ENCODE data around the gene ADIPOR2.
A peak's percentile ranks its signal among the peaks of the same experiment; 100 is the strongest.

ADIPOR2 gene

GRCh38 chr12:1796515-1797010 lies 105.7 kb downstream of the ADIPOR2 start:
- Histone ChIP-seq H3K9me3 (ENCODE audit: control insufficient read depth in 1 of 2, low read length in 2 of 2) (no peaks in the 10 kb centered on the region), H3K27me3 (ENCODE audit: control insufficient read depth in 1 of 2, insufficient read depth in 2 of 2, low read length in 2 of 2) (no peaks in the 10 kb centered on the region), H3K27ac (ENCODE audit: low read depth, low read length) (peak overlapping the region; percentile 73), H3K36me3 (ENCODE audit: control insufficient read depth in 1 of 2, insufficient read depth in 2 of 2, low read length in 2 of 2) (no peaks in the 10 kb centered on the region), H3K9ac (ENCODE audit: low read depth in 1 of 2, low read length in 2 of 2) (peak overlapping the region; percentile 88 to 92), H3K4me1 (ENCODE audit: control insufficient read depth in 1 of 2, insufficient read depth in 2 of 2, low read length in 2 of 2) (peaks cover 4 to 17% of the 10 kb centered on the region in 2 donors), H3K4me3 (ENCODE audit: low read depth in 1 of 2, low read length in 2 of 2) (peak overlapping the region; percentile 80 to 96)

- Histone ChIP-seq H3K4me3 (ENCODE audit: low read depth in 1 of 2, low read length in 2 of 2) (peak overlapping the region; percentile 80 to 96), H3K9ac (ENCODE audit: low read depth in 1 of 2, low read length in 2 of 2) (peak overlapping the region; percentile 88 to 92), H3K27ac (ENCODE audit: low read depth, low read length) (peak overlapping the region; percentile 73), H3K27me3 (ENCODE audit: control insufficient read depth in 1 of 2, insufficient read depth in 2 of 2, low read length in 2 of 2) (no peaks in the 10 kb centered on the region), H3K4me1 (ENCODE audit: control insufficient read depth in 1 of 2, insufficient read depth in 2 of 2, low read length in 2 of 2) (peaks cover 4 to 15% of the 10 kb centered on the region in 2 donors), H3K36me3 (ENCODE audit: control insufficient read depth in 1 of 2, insufficient read depth in 2 of 2, low read length in 2 of 2) (no peaks in the 10 kb centered on the region), H3K9me3 (ENCODE audit: control insufficient read depth in 1 of 2, low read length in 2 of 2) (no peaks in the 10 kb centered on the region)
Observed at GRCh38 chr12:1797011-1797901, 106.4 kb downstream of the ADIPOR2 start.

- no peaks in the 10 kb centered on the region for H3K9me3 ChIP-seq (ENCODE audit: control insufficient read depth in 1 of 2, low read length in 2 of 2)
- no peak overlapping the region for H3K27ac ChIP-seq (ENCODE audit: low read depth, low read length)
- H3K4me3 ChIP-seq (ENCODE audit: low read depth in 1 of 2, low read length in 2 of 2), result no peak overlapping the region
- no peaks in the 10 kb centered on the region for H3K36me3 ChIP-seq (ENCODE audit: control insufficient read depth in 1 of 2, insufficient read depth in 2 of 2, low read length in 2 of 2)
- H3K9ac ChIP-seq (ENCODE audit: low read depth in 1 of 2, low read length in 2 of 2), result no peak overlapping the region
- H3K27me3 ChIP-seq (ENCODE audit: control insufficient read depth in 1 of 2, insufficient read depth in 2 of 2, low read length in 2 of 2), result no peaks in the 10 kb centered on the region
- H3K4me1 ChIP-seq (ENCODE audit: control insufficient read depth in 1 of 2, insufficient read depth in 2 of 2, low read length in 2 of 2), result peaks cover 4 to 15% of the 10 kb centered on the region in 2 donors
Observed at GRCh38 chr12:1797991-1798640, 107.2 kb downstream of the ADIPOR2 start.

GRCh38 chr12:1798641-1799020 lies 107.8 kb downstream of the ADIPOR2 start:
- Histone ChIP-seq H3K4me1 (ENCODE audit: control insufficient read depth in 1 of 2, insufficient read depth in 2 of 2, low read length in 2 of 2) (peaks cover 4 to 15% of the 10 kb centered on the region in 2 donors), H3K36me3 (ENCODE audit: control insufficient read depth in 1 of 2, insufficient read depth in 2 of 2, low read length in 2 of 2) (no peaks in the 10 kb centered on the region), H3K27ac (ENCODE audit: low read depth, low read length) (no peak overlapping the region), H3K4me3 (ENCODE audit: low read depth in 1 of 2, low read length in 2 of 2) (no peak overlapping the region), H3K27me3 (ENCODE audit: control insufficient read depth in 1 of 2, insufficient read depth in 2 of 2, low read length in 2 of 2) (no peaks in the 10 kb centered on the region), H3K9ac (ENCODE audit: low read depth in 1 of 2, low read length in 2 of 2) (no peak overlapping the region), H3K9me3 (ENCODE audit: control insufficient read depth in 1 of 2, low read length in 2 of 2) (no peaks in the 10 kb centered on the region)

GRCh38 chr12:1799051-1799881 lies 108.4 kb downstream of the ADIPOR2 start:
- Histone ChIP-seq H3K36me3 (ENCODE audit: control insufficient read depth in 1 of 2, insufficient read depth in 2 of 2, low read length in 2 of 2) (no peaks in the 10 kb centered on the region), H3K9me3 (ENCODE audit: control insufficient read depth in 1 of 2, low read length in 2 of 2) (no peaks in the 10 kb centered on the region), H3K4me1 (ENCODE audit: control insufficient read depth in 1 of 2, insufficient read depth in 2 of 2, low read length in 2 of 2) (peaks cover 4 to 15% of the 10 kb centered on the region in 2 donors), H3K9ac (ENCODE audit: low read depth in 1 of 2, low read length in 2 of 2) (no peak overlapping the region), H3K27ac (ENCODE audit: low read depth, low read length) (no peak overlapping the region), H3K4me3 (ENCODE audit: low read depth in 1 of 2, low read length in 2 of 2) (no peak overlapping the region), H3K27me3 (ENCODE audit: control insufficient read depth in 1 of 2, insufficient read depth in 2 of 2, low read length in 2 of 2) (no peaks in the 10 kb centered on the region)

- H3K9me3 ChIP-seq (ENCODE audit: control insufficient read depth in 1 of 2, low read length in 2 of 2), result no peaks in the 10 kb centered on the region
- peaks cover 4 to 15% of the 10 kb centered on the region in 2 donors for H3K4me1 ChIP-seq (ENCODE audit: control insufficient read depth in 1 of 2, insufficient read depth in 2 of 2, low read length in 2 of 2)
- H3K27me3 ChIP-seq (ENCODE audit: control insufficient read depth in 1 of 2, insufficient read depth in 2 of 2, low read length in 2 of 2), result no peaks in the 10 kb centered on the region
- no peaks in the 10 kb centered on the region for H3K36me3 ChIP-seq (ENCODE audit: control insufficient read depth in 1 of 2, insufficient read depth in 2 of 2, low read length in 2 of 2)
- no peak overlapping the region for H3K27ac ChIP-seq (ENCODE audit: low read depth, low read length)
- H3K9ac ChIP-seq (ENCODE audit: low read depth in 1 of 2, low read length in 2 of 2), result no peak overlapping the region
- H3K4me3 ChIP-seq (ENCODE audit: low read depth in 1 of 2, low read length in 2 of 2), result no peak overlapping the region
Observed at GRCh38 chr12:1799882-1800400, 109.1 kb downstream of the ADIPOR2 start.

GRCh38 chr12:1800401-1801302 lies 109.8 kb downstream of the ADIPOR2 start:
- H3K4me3 ChIP-seq (ENCODE audit: low read depth in 1 of 2, low read length in 2 of 2), result no peak overlapping the region
- no peak overlapping the region for H3K27ac ChIP-seq (ENCODE audit: low read depth, low read length)
- no peak overlapping the region for H3K9ac ChIP-seq (ENCODE audit: low read depth in 1 of 2, low read length in 2 of 2)
- no peaks in the 10 kb centered on the region for H3K27me3 ChIP-seq (ENCODE audit: control insufficient read depth in 1 of 2, insufficient read depth in 2 of 2, low read length in 2 of 2)
- H3K36me3 ChIP-seq (ENCODE audit: control insufficient read depth in 1 of 2, insufficient read depth in 2 of 2, low read length in 2 of 2), result no peaks in the 10 kb centered on the region
- H3K9me3 ChIP-seq (ENCODE audit: control insufficient read depth in 1 of 2, low read length in 2 of 2), result no peaks in the 10 kb centered on the region
- peaks cover 3 to 15% of the 10 kb centered on the region in 2 donors for H3K4me1 ChIP-seq (ENCODE audit: control insufficient read depth in 1 of 2, insufficient read depth in 2 of 2, low read length in 2 of 2)

GRCh38 chr12:1801303-1801975 lies 110.6 kb downstream of the ADIPOR2 start:
- Histone ChIP-seq H3K27me3 (ENCODE audit: control insufficient read depth in 1 of 2, insufficient read depth in 2 of 2, low read length in 2 of 2) (no peaks in the 10 kb centered on the region), H3K27ac (ENCODE audit: low read depth, low read length) (no peak overlapping the region), H3K9me3 (ENCODE audit: control insufficient read depth in 1 of 2, low read length in 2 of 2) (no peaks in the 10 kb centered on the region), H3K36me3 (ENCODE audit: control insufficient read depth in 1 of 2, insufficient read depth in 2 of 2, low read length in 2 of 2) (no peaks in the 10 kb centered on the region), H3K4me3 (ENCODE audit: low read depth in 1 of 2, low read length in 2 of 2) (no peak overlapping the region), H3K9ac (ENCODE audit: low read depth in 1 of 2, low read length in 2 of 2) (no peak overlapping the region), H3K4me1 (ENCODE audit: control insufficient read depth in 1 of 2, insufficient read depth in 2 of 2, low read length in 2 of 2) (peaks cover 8 to 18% of the 10 kb centered on the region in 2 donors)

GRCh38 chr12:1803736-1804135 lies 112.9 kb downstream of the ADIPOR2 start:
- no peaks in the 10 kb centered on the region for H3K36me3 ChIP-seq (ENCODE audit: control insufficient read depth in 1 of 2, insufficient read depth in 2 of 2, low read length in 2 of 2)
- peaks cover 14 to 21% of the 10 kb centered on the region in 2 donors for H3K4me1 ChIP-seq (ENCODE audit: control insufficient read depth in 1 of 2, insufficient read depth in 2 of 2, low read length in 2 of 2)
- no peaks in the 10 kb centered on the region for H3K27me3 ChIP-seq (ENCODE audit: control insufficient read depth in 1 of 2, insufficient read depth in 2 of 2, low read length in 2 of 2)
- H3K4me3 ChIP-seq (ENCODE audit: low read depth in 1 of 2, low read length in 2 of 2), result no peak overlapping the region
- H3K9me3 ChIP-seq (ENCODE audit: control insufficient read depth in 1 of 2, low read length in 2 of 2), result no peaks in the 10 kb centered on the region
- H3K27ac ChIP-seq (ENCODE audit: low read depth, low read length), result no peak overlapping the region
- H3K9ac ChIP-seq (ENCODE audit: low read depth in 1 of 2, low read length in 2 of 2), result no peak overlapping the region

Data from duodenal mucosa (tissue), 2 donors.